Right forelimb (tissue), 1 donor: ENCODE data around the gene ABL1.
A peak's percentile ranks its signal among the peaks of the same experiment; 100 is the strongest.

ENCODE experiments used
- DNase-seq: peaks from one replicate; pipeline ENCODE4 v3.0.0-alpha.2; 2018

ABL1 gene

DNA sequence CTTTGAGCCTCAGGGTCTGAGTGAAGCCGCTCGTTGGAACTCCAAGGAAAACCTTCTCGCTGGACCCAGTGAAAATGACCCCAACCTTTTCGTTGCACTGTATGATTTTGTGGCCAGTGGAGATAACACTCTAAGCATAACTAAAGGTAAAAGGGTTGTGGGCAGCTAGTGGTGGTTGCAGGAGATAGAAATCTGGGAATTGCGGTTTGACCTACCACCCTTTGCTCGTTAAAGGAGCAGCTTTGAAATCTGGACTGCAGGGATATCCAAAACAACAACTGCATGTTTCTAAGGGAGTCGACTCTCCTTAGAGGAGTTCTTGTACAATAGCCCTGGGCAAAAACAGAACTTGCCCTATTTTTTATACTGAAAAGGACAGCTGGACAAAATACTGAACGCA, 19.0 kb downstream of the ABL1 start:
- DNase-seq: no peak

- no peak for DNase-seq
Observed at GRCh38 chr9:130854835-130855234, 19.8 kb downstream of the ABL1 start.

DNA sequence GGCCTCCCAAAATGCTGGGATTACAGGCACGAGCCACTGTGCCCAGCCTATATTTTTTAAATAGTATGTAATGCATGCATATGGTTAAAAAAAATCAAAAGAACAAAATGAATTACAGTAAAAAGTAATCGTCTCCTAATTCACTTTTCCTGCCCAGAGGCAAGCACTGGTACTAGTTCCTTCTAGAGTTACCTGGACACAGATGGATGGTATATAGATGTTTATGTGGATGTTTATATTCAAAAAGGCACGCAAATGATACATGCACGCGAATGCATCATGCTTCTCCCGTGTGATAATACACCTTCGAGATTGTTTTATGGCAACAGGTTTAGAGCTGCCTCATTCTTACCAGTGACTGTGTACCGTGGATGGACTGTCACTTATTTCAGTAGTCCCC, 21.4 kb downstream of the ABL1 start:
- no peak for DNase-seq

DNA sequence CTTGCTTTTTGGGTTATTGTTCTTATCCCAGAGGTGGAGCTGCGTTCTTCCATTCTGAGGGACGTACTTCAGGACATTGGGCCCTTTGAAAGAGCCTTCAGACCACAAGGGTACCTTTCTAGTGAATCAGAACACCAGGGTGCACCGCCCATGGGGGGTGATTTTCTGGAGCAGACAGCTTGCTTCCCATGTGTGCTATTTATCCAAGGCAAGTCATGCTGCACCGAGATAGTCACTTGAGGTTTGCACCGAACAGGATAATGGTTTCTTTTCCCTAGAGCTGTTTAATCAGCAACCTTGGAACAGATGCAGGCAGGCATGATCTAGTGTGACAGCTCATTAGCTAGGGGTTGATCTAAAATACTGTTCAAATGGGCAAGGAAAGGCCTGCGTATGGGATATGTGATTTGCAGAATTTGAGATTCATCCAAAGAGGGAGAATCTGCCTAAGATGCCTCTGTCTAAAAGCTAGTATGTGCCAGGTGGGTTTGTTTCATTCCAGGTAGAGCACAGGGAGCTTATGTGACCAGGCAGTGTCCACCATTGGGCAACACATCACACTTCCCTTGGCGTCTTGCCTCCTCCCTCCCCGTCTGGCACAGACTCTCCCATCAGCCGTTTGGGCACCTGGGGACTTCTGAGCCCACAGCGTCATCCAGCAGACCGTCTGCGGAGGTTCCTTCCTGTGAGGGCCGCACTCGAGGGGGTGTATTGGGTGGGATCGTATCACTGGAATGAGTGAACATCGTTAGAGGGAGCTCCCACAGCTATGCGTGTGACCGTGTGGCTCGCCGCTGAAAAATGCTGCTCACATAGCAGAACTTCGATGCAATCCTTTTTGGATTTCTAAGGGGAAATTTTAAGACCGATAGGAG, 23.0 kb downstream of the ABL1 start:
- DNase-seq: peak; percentile 71

- DNase-seq: no peak
Observed at GRCh38 chr9:130858739-130859705, 24.0 kb downstream of the ABL1 start.

DNA sequence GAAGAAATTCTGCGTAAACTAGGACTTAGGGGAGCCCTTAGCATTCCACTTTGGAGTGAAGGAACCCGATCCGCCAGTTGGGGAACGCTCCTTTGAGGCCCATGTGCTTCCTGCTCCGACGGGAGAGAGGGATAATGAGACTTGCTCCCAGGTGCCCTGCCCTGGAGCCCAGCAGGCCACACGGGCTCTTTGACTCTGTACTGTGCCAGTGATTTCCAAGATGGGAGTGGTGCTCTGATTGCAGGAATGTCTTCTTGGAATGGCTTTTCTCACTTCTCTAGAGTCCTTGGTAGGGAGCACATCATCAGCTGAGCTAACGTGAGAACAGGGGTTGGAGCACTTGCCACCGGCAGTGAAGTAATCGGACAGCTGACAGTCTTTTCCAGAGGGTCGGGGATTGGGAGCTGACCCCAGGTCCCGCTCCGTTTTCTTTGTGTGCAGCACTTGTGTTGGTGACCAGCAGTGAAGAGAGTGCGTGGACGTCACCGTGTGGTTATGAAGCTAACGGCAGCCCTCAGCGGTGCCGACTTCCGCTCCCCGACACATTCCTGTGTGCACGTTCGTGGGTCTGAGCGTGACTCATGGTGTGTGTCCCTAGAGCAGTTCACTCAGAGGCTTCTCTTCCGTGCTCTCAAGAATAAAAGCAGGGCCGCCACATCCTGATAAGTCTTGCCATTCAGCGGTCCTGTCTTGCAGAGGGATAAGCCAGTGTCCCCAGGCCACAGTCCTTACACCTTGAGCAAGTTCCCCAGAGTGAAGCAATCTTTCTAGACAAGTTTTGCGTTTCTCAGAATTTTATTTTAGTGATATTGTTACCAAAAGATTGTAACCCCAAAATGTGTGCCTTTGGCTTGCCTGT, 25.6 kb downstream of the ABL1 start:
- peak; percentile 76 for DNase-seq

GRCh38 chr9:130861372-130862180, 26.5 kb downstream of the ABL1 start:
- no peak for DNase-seq

GRCh38 chr9:130862217-130862616, 27.2 kb downstream of the ABL1 start:
- DNase-seq: no peak

DNA sequence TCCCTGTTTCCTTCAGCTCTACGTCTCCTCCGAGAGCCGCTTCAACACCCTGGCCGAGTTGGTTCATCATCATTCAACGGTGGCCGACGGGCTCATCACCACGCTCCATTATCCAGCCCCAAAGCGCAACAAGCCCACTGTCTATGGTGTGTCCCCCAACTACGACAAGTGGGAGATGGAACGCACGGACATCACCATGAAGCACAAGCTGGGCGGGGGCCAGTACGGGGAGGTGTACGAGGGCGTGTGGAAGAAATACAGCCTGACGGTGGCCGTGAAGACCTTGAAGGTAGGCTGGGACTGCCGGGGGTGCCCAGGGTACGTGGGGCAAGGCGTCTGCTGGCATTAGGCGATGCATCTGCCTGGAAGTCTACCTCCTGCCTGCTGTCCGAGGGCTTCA, 27.7 kb downstream of the ABL1 start:
- no peak for DNase-seq

- no peak for DNase-seq
Observed at GRCh38 chr9:130864541-130864940, 29.5 kb downstream of the ABL1 start.

DNA sequence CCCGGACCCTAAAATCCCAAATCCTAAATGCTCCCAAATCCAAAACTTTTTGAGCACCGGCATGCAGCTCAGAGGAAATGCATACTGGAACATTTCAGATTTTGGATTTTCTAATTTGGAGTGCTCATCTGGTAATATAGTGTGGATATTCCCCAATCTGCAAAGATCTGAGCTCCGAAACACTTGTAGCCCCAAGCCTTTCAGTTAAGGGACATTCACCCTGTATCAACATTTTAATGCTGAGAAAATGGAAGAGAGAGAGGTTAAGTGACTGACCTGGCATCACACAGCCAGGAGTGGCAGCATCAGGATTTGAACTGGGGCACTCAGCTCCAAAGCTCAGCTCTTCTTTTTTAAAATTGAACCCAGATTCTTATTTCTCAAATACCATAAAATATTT, 30.9 kb downstream of the ABL1 start:
- DNase-seq: no peak

- DNase-seq: peak; percentile 82
Observed at GRCh38 chr9:130866474-130866965, 31.5 kb downstream of the ABL1 start.

DNA sequence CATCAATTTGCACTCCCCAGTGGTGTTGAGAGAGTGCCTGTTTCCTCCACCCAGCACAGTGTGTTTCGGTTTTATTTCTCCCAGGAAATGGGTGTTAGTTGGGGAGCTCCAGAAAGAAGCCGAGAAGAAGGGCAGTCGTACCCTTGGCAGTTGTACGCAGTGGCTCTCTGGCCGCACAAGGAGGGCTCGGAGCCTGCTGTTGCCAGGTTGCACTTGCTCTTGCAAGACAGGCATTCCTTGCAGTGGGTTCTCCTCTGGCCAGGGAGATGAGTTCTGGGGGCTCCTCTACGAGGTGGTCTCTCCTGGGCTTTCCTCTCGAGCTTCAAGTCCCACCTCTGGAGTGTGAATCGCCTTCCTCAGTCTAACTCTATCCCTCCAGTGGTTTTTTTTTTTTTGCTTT, 32.5 kb downstream of the ABL1 start:
- no peak for DNase-seq

DNA sequence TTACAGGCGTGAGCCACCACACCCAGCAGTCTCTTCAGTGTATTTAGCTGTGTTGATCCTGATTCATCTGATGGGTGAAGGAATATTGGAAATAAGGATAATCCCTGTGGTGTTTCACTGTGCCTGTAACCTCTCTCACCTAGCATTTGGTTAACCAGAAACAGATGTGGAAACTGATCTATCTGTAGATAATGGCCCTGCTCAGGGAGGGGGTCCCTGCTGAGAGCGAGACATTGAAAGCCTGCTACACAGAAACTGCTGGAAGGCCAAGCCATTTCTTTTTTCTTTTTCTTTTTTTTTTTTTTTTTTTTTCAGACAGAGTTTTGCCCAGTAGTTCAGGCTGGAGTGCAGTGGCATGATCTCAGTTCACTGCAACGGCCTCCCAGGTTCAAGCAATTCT, 33.2 kb downstream of the ABL1 start:
- no peak for DNase-seq

DNA sequence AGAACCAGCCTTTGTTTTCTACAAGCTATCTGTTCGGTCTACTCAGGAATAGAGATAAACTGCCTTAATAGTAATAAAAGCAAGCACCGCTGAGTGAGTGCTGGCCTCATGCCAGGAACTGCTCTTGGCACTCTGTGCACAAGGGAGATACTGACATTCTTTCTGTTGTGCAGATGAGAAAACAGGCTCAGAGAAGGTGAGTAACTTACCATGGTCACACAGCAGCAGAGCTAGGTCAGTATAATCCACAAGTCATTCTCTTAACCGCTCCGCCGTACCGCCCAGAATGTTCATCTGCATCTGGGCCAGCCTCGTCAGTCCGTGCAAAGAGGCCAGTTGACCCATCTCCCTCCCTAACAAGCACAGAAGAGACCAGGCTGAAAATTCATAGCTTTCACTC, 34.2 kb downstream of the ABL1 start:
- no peak for DNase-seq

- DNase-seq: no peak
Observed at GRCh38 chr9:130870491-130871381, 35.7 kb downstream of the ABL1 start.

GRCh38 chr9:130871395-130872062, 36.5 kb downstream of the ABL1 start:
- no peak for DNase-seq

DNA sequence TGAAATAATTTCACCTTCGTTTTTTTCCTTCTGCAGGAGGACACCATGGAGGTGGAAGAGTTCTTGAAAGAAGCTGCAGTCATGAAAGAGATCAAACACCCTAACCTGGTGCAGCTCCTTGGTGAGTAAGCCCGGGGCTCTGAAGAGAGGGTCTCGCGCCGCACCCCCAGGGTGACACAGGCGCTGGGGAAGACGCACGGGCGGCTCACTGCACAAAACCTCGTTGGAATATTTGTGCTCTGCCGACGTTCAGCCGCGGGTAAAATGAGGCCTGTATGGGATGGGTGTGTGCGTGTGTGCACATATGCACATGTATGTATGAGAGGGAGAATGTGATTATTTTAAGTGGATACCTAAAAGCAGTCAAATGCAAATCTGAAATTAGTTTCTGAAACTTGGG, 37.0 kb downstream of the ABL1 start:
- DNase-seq: no peak

GRCh38 chr9:130872508-130872907, 37.5 kb downstream of the ABL1 start:
- DNase-seq: no peak

- no peak for DNase-seq
Observed at GRCh38 chr9:130872912-130873503, 38.0 kb downstream of the ABL1 start.
